Pancreas (tissue), 10 donors: ENCODE results near the gene MPZL3. TPM values are rescaled to one million over a fixed set of nuclear protein-coding genes. Genes with fewer than 3 reads are reported as not detected.

Experiments
- ATAC-seq, 4 donors: fragments of 200-7000 bp; cut with Tn5 transposase; one replicate each; pipeline versions ENCODE4 v1.8.0 to v1.9.1; 2020; ENCODE audit warnings: mild to moderate bottlenecking in 4 of 4, moderate library complexity in 4 of 4
- DNase-seq, 6 donors: peaks; one replicate each; pipeline ENCODE4 v3.0.0-alpha.2; 2020
- FAIRE-seq: peaks from 2 replicates; lab custom pipeline; 2012; peaks lifted over from hg19 to GRCh38; lab: Jason Lieb, UNC
- H3K27ac ChIP-seq, 4 donors: fragments of 200-600 bp; sonication (generic); 1 replicate in 3 of 4; 2 replicates in 1 of 4; pipeline versions ENCODE4 v1.5.0 to v1.8.0; 2020
- H3K27me3 ChIP-seq, 4 donors: fragments of 200-600 bp; one replicate each; pipeline ENCODE4 v1.8.0; 2021
- H3K36me3 ChIP-seq, 3 donors: fragments of 200-600 bp; sonication (generic) in 1 of 3; one replicate each; pipeline versions ENCODE4 v1.5.0 to v1.8.0; 2020 to 2021
- H3K4me1 ChIP-seq, 3 donors: fragments of 200-600 bp; one replicate each; pipeline ENCODE4 v1.8.0; 2021
- H3K4me3 ChIP-seq, 4 donors: fragments of 200-600 bp; sonication (generic) in 2 of 4; one replicate each; pipeline versions ENCODE4 v1.5.0 to v1.8.0; 2020 to 2021
- H3K9me3 ChIP-seq, 4 donors: fragments of 200-600 bp; one replicate each; pipeline ENCODE4 v1.8.0; 2021
- CTCF ChIP-seq, 4 donors: fragments of 200-600 bp; sonication (generic) in 3 of 4; IDR thresholded peaks; one replicate each; pipeline versions ENCODE4 v1.5.0 to v1.8.0; 2021; ENCODE audit warnings: antibody characterized with exemption in 4 of 4
- WGBS, 2 donors: extraction: QIAGEN DNeasy Blood & Tissue Kit; methylation state at CpG; one replicate each; pipeline ENCODE4 v1.1.7; 2013; 5-methylcytosine and 5-hydroxymethylcytosine counted together
- intact Hi-C, 3 donors: fragments of 100-400 bp; cut with DNase I; formaldehyde crosslinking; loops; one replicate each; pipeline versions ENCODE4 v1.11.1 to v1.14.2; 2022
- polyA plus RNA-seq, 2 donors: library from polyadenylated mRNA; stranded (reverse); fragments of 200-250 nt; gene quantifications; one replicate each; pipeline ENCODE4 v1.2.3, GENCODE V29; 2013
- total RNA-seq, 6 donors: library from RNA; stranded (reverse); fragmentation: NEBNext Ultra II Directional in 4 of 6; extraction: Animal tissue kit (Norgen Biotek cat#: 25700) in 4 of 6; gene quantifications; one replicate each; pipeline versions ENCODE4 v1.2.1 to v1.2.4, GENCODE V29; 2021 to 2023
- donor health status: healthy with polysubstance abuse.
- donor health status: DM: no; HTN: no; CAD: no; lungs with moderate emphysema.
- donor health status: DM: no; HTN: no; CAD: no.
- donor health status: control.
- donor health status: control.
- donor health status: Bipolar disorder and iron deficiency.
- donor health status: DM: yes; HTN: yes; CAD: no.
- donor health status: DM: no; HTN: no; CAD: no.
- donor health status: DM: no; HTN: no; CAD: no.
- donor health status: DM: yes; HTN: yes; CAD: no.

The MPZL3 gene
- total and polyA plus RNA-seq, 8 donors: 3.8 to 8.0 (median 5.2) TPM

- DNase-seq (no peak), ATAC-seq (no peak), FAIRE-seq (no peak)
- H3K4me1 ChIP-seq: peaks cover 7 to 21% (median 17%) of the 10 kb centered on the region in 3 donors
- peak overlapping the region in 1 of 4 donors; percentile 40 for H3K27ac ChIP-seq
- H3K27me3 ChIP-seq: no peaks in the 10 kb centered on the region
- H3K36me3 ChIP-seq: peaks cover 0 to 5% (median 0%) of the 10 kb centered on the region in 3 donors
- H3K9me3 ChIP-seq: no peaks in the 10 kb centered on the region
- no peak overlapping the region for H3K4me3 ChIP-seq
- WGBS, 2 donors: 72 to 76% methylated on average over 5 of the region's 5 CpGs
- intact Hi-C loops: no loop called here
- TF ChIP-seq CTCF (IDR thresholded peaks at IDR 0.05): no peak
Observed at GRCh38 chr11:118239509-118240205, 12.5 kb downstream of the MPZL3 start.

- no peak for TF ChIP-seq CTCF (IDR thresholded peaks at IDR 0.05)
- intact Hi-C loops: no loop called here
- FAIRE-seq (no peak), DNase-seq (no peak), ATAC-seq (no peak)
- no peak overlapping the region for H3K4me3 ChIP-seq
- peaks cover 7 to 21% (median 17%) of the 10 kb centered on the region in 3 donors for H3K4me1 ChIP-seq
- WGBS, 2 donors: 91 to 96% methylated on average over 1 of the region's 1 CpG
- peaks cover 0 to 5% (median 0%) of the 10 kb centered on the region in 3 donors for H3K36me3 ChIP-seq
- H3K9me3 ChIP-seq: no peaks in the 10 kb centered on the region
- no peaks in the 10 kb centered on the region for H3K27me3 ChIP-seq
- H3K27ac ChIP-seq: no peak overlapping the region
Observed at GRCh38 chr11:118238929-118239328, 13.2 kb downstream of the MPZL3 start.

GRCh38 chr11:118238421-118238820, 13.7 kb downstream of the MPZL3 start:
- ATAC-seq: no peak
- intact Hi-C loops: no loop called here
- no peaks in the 10 kb centered on the region for H3K27me3 ChIP-seq
- no peak for DNase-seq
- H3K4me1 ChIP-seq: peaks cover 7 to 21% (median 17%) of the 10 kb centered on the region in 3 donors
- peaks cover 0 to 7% (median 0%) of the 10 kb centered on the region in 3 donors for H3K36me3 ChIP-seq
- no peak overlapping the region for H3K27ac ChIP-seq
- no peak overlapping the region for H3K4me3 ChIP-seq
- WGBS, 2 donors: 93 to 95% methylated on average over 2 of the region's 2 CpGs
- H3K9me3 ChIP-seq: no peaks in the 10 kb centered on the region
- FAIRE-seq: no peak
- TF ChIP-seq CTCF (IDR thresholded peaks at IDR 0.05): no peak

- FAIRE-seq (no peak), ATAC-seq (no peak), DNase-seq (no peak)
- intact Hi-C loops: no loop called here
- Histone ChIP-seq H3K4me1 (peaks cover 4 to 11% (median 5%) of the 10 kb centered on the region in 3 donors), H3K36me3 (peaks cover 0 to 23% (median 5%) of the 10 kb centered on the region in 3 donors), H3K27ac (no peak overlapping the region), H3K9me3 (no peaks in the 10 kb centered on the region), H3K4me3 (no peak overlapping the region), H3K27me3 (no peaks in the 10 kb centered on the region)
- TF ChIP-seq CTCF (IDR thresholded peaks at IDR 0.05): no peak
- WGBS, 2 donors: 79 to 85% methylated on average over 2 of the region's 2 CpGs
Observed at GRCh38 chr11:118236170-118236569, 16.0 kb downstream of the MPZL3 start.

GRCh38 chr11:118234833-118235232, 17.3 kb downstream of the MPZL3 start:
- no peaks in the 10 kb centered on the region for H3K27me3 ChIP-seq
- ATAC-seq (no peak), FAIRE-seq (no peak), DNase-seq (no peak)
- intact Hi-C loops: no loop called here
- WGBS, 2 donors: 95 to 98% methylated on average over 5 of the region's 5 CpGs
- TF ChIP-seq CTCF (IDR thresholded peaks at IDR 0.05): no peak
- H3K4me1 ChIP-seq: peaks cover 0 to 6% (median 0%) of the 10 kb centered on the region in 3 donors
- no peaks in the 10 kb centered on the region for H3K9me3 ChIP-seq
- peaks cover 0 to 32% (median 5%) of the 10 kb centered on the region in 3 donors for H3K36me3 ChIP-seq
- no peak overlapping the region for H3K4me3 ChIP-seq
- H3K27ac ChIP-seq: no peak overlapping the region
